GM15510 (cell line): ENCODE measurements around the gene NOPCHAP1.

ENCODE experiments used
- POLR2A ChIP-seq: IDR thresholded peaks from 3 replicates; pipeline ENCODE4 v1.6.1; 2011; ENCODE audit warnings: borderline replicate concordance; ENCODE audit not compliant: insufficient read length; ENCODE audit errors: extremely low read depth

NOPCHAP1 gene

GRCh38 chr12:104994336-104994735 is 8.2 kb downstream of the NOPCHAP1 start:
- no peak for TF ChIP-seq POLR2A

- no peak for TF ChIP-seq POLR2A
These were observed 11.4 kb downstream of the NOPCHAP1 start for GRCh38 chr12:104997541-104997940.

- no peak for TF ChIP-seq POLR2A
These were observed 12.6 kb downstream of the NOPCHAP1 start for GRCh38 chr12:104998423-104999346.

- TF ChIP-seq POLR2A: no peak
These were observed 13.2 kb downstream of the NOPCHAP1 start for GRCh38 chr12:104999347-104999685.

- TF ChIP-seq POLR2A: no peak
These were observed 15.4 kb downstream of the NOPCHAP1 start for GRCh38 chr12:105001476-105001875.

DNA sequence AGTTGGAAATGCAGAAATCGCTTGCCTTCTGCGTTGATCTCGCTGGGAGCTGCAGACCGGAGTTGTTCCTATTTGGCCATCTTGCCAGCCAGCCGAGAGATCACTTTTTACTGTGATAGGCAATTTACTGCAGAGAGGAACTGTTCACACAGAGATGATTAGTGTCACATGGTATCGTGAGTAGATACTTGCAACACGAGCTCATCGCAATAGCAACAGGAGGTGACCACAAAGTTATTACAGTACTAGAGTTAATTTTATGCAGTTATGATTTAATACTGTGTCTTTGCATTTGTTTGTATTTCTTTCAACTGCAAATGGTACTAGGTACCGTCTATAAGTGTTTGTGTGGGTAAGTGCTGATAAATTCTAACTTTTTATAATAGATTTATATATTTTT is 27.8 kb downstream of the NOPCHAP1 start:
- TF ChIP-seq POLR2A: no peak

GRCh38 chr12:105014603-105015002 is 28.5 kb downstream of the NOPCHAP1 start:
- no peak for TF ChIP-seq POLR2A

GRCh38 chr12:105015543-105015942 is 29.4 kb downstream of the NOPCHAP1 start:
- no peak for TF ChIP-seq POLR2A

DNA sequence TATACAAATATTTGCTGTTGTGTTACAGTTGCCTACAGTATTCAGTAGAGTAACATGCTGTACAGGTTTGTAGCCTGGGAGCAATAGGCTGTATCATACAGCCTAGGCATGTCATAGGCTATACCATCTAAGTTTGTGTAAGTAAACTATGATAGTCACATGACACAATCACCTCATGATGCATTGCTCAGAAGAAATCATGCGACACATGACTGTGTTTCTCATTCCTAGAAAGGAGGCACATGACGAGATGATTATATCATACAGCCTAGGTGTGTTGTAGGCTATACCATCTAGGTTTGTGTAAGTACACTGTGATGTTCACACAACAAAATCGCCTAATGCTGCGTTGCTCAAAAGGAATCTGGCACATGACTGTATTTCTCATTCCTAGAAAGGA is 31.9 kb downstream of the NOPCHAP1 start:
- no peak for TF ChIP-seq POLR2A

DNA sequence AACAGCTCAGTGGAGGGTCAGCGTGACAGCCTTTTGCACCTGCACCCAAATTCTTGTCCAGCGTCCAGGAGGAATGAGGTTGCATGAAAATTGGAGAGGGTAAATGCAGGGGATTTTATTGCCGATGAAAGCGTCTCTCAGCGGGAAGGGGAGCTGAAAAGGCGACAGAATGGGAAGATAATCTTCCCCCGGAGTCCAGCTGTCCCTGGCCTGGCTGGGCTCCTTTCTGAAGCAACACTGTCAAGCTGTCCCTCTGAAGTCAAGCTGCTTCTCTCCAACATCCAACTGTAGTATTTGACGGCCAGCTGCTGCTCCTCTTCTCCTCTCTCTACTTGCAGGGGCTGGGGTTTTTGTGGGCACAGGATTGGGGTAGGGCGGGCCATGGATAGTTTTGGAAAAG is 32.7 kb downstream of the NOPCHAP1 start:
- no peak for TF ChIP-seq POLR2A

DNA sequence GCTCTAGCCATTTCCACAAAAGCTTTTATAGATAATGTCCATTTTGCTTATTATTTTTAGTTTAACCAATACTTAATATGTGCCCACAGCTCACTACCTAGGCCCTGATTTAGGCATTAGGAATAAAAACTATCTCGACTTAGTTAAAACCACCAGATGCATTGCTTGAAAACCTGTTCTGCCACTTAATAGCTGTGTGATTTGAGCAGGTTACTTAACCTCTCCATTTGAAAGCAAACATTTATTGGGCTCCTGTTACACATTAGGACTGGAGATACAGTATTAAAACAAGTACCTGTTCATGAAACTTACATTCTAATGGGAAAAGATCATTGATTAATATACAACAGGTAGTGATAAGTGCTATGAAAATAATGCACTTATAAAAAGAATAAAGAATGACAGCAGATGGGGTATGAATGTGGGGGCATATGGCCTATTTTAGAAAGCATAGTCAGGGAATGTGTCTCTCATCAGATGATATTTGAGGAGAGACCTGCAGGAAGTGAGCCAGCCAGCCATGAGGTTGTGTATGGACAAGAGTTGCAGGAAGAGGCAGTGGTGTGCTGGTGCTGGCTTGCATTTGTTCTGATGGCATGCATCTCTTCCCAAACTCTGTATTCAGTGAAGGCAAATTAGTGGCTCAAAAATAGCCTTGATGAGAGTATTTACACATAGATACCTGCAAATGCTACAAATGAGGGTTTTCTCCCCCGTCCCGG is 34.3 kb downstream of the NOPCHAP1 start:
- TF ChIP-seq POLR2A: no peak

DNA sequence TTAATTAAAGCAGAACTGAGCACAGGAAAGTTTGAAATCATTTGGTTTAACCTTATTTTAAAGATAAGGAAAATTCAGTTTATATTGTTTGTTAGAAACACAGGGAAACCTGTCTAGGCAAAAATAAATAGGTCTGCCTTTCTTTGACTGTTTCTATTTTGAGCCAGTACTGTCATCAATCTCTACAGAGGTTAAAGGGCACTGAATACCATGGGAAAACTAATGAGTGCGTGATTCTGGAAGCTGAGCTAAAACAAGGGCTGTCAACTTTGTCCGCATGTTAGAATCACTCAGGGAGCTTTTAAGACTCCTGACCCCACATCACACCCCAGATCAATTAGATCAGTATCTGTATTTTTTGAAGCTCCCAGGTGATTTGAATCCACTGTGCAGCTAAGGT is 38.8 kb downstream of the NOPCHAP1 start:
- no peak for TF ChIP-seq POLR2A

DNA sequence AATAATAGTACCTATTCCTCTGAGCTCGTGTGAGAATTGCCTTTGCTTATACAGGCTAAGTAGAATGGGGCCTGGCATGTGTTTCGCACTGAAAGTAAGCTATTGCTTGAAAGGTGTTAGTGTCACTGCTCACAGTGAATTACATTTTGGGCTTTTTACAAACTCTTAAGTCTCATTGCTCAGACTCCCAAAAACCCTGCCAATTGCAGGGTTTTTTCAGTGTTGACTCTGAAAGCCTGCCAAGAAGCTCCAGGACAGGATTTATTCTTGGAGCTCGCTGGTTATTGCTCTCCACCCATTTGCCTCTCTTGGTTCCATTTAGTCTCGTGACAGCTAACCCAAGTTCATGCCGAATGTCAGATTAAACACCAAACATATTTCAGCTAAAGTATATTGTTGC is 39.8 kb downstream of the NOPCHAP1 start:
- TF ChIP-seq POLR2A: no peak

DNA sequence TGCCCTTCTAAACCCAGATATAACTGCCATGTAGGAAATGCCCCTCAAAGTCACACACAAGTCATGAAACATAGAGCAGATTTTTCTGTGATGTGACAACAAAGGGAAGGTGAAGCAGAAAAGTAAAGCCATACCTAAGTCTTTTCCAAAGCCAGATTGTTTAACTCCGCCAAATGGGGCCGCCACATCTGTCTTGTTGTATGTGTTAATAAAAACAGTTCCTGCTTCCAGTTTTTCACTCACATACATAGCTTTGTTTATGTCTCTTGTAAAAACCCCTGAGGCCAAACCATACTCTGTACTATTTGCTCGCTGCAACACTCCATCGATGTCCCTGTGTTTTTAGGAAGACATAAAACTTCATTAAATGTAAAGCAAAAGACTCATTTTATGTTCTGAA is 40.3 kb downstream of the NOPCHAP1 start:
- no peak for TF ChIP-seq POLR2A

GRCh38 chr12:105030820-105031807 is 45.0 kb downstream of the NOPCHAP1 start:
- no peak for TF ChIP-seq POLR2A
